DND-41 (cell line): ENCODE results near the gene IFRD2.

Source experiments
- EZH2 ChIP-seq: IDR thresholded peaks from 3 replicates; pipeline ENCODE4 v1.6.1; 2012; ENCODE audit warnings: borderline replicate concordance, low read depth, mild to moderate bottlenecking, moderate library complexity, low read length, inconsistent platforms; ENCODE audit not compliant: severe bottlenecking
- TF ChIP-seq, protein P1 (sequence below): IDR thresholded peaks from 2 replicates; pipeline ENCODE4 v1.5.1; 2012; ENCODE audit warnings: borderline replicate concordance, low read length, moderate library complexity, mild to moderate bottlenecking; ENCODE audit not compliant: poor library complexity, severe bottlenecking; ENCODE audit errors: extremely low read depth

- TF ChIP-seq EZH2, result no peak
- TF ChIP-seq, protein P1, sequence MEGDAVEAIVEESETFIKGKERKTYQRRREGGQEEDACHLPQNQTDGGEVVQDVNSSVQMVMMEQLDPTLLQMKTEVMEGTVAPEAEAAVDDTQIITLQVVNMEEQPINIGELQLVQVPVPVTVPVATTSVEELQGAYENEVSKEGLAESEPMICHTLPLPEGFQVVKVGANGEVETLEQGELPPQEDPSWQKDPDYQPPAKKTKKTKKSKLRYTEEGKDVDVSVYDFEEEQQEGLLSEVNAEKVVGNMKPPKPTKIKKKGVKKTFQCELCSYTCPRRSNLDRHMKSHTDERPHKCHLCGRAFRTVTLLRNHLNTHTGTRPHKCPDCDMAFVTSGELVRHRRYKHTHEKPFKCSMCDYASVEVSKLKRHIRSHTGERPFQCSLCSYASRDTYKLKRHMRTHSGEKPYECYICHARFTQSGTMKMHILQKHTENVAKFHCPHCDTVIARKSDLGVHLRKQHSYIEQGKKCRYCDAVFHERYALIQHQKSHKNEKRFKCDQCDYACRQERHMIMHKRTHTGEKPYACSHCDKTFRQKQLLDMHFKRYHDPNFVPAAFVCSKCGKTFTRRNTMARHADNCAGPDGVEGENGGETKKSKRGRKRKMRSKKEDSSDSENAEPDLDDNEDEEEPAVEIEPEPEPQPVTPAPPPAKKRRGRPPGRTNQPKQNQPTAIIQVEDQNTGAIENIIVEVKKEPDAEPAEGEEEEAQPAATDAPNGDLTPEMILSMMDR, result no peak
These were observed 42.3 kb upstream of the IFRD2 start for GRCh38 chr3:50334339-50335075.
